K562 (cell line): ENCODE data around the gene PHTF1. TPM values are rescaled to one million over a fixed set of nuclear protein-coding genes. Genes with fewer than 3 reads are reported as not detected.

Source experiments
- CXXC5 ChIP-seq: fragments of 250-450 bp; sonication (Bioruptor Pico); IDR thresholded peaks from 2 replicates; pipeline ENCODE4 v1.8.0; 2022; ENCODE audit warnings: inconsistent platforms, mild to moderate bottlenecking, moderate library complexity
- DMBX1 ChIP-seq: fragments of 250-450 bp; sonication (Bioruptor Pico); IDR thresholded peaks from 2 replicates; pipeline ENCODE4 v1.8.0; 2022; ENCODE audit warnings: inconsistent platforms, mild to moderate bottlenecking, moderate library complexity, borderline replicate concordance
- FOXO4 ChIP-seq: fragments of 450-650 bp; formaldehyde crosslinking; IDR thresholded peaks from 2 replicates; pipeline ENCODE4 v1.4.0; 2020; ENCODE audit warnings: mild to moderate bottlenecking, moderate library complexity
- HSF4 ChIP-seq: fragments of 250-450 bp; sonication (Bioruptor Pico); IDR thresholded peaks from 2 replicates; pipeline ENCODE4 v2.1.2; 2022; ENCODE audit warnings: mild to moderate bottlenecking, moderate library complexity, borderline replicate concordance
- KAT7 ChIP-seq: sonication (generic); formaldehyde crosslinking; IDR thresholded peaks from 2 replicates; pipeline ENCODE4 v1.8.0; 2022; ENCODE audit warnings: missing genetic modification reagents, mild to moderate bottlenecking, borderline replicate concordance
- KLF13 ChIP-seq: fragments of 450-650 bp; IDR thresholded peaks from 2 replicates; pipeline ENCODE4 v1.6.1; 2016; ENCODE audit warnings: missing genetic modification characterization, low read depth, mild to moderate bottlenecking, missing compliant biosample characterization, moderate library complexity, borderline replicate concordance
- MBD1 ChIP-seq: fragments of 250-450 bp; sonication (Bioruptor Pico); IDR thresholded peaks from 2 replicates; pipeline ENCODE4 v1.8.0; 2022; ENCODE audit warnings: inconsistent platforms
- MITF ChIP-seq: IDR thresholded peaks from 2 replicates; pipeline ENCODE4 v1.6.1; 2014; ENCODE audit warnings: antibody characterized with exemption
- NCOA4 ChIP-seq: fragments of 450-650 bp; IDR thresholded peaks from 2 replicates; pipeline ENCODE4 v1.6.1; 2018; ENCODE audit warnings: mild to moderate bottlenecking; ENCODE audit not compliant: partially characterized antibody
- NR1H2 ChIP-seq: sonication (generic); formaldehyde crosslinking; IDR thresholded peaks from 2 replicates; pipeline ENCODE4 v1.4.0; 2020; ENCODE audit warnings: mild to moderate bottlenecking, missing genetic modification reagents
- PRMT5 ChIP-seq: sonication (generic); formaldehyde crosslinking; IDR thresholded peaks from 2 replicates; pipeline ENCODE4 v1.5.0; 2020; ENCODE audit warnings: missing genetic modification reagents
- RBM22 ChIP-seq: fragments of 200-400 bp; formaldehyde crosslinking; IDR thresholded peaks from 2 replicates; pipeline ENCODE4 v1.6.1; 2018; ENCODE audit warnings: low read length, low read depth; ENCODE audit not compliant: poor library complexity, severe bottlenecking
- SAP30 ChIP-seq: fragments of 200-600 bp; sonication (generic); IDR thresholded peaks from 2 replicates; pipeline ENCODE4 v1.6.1; 2012; ENCODE audit warnings: borderline replicate concordance, low read depth, mild to moderate bottlenecking, moderate library complexity, low read length, control low read depth, inconsistent platforms; ENCODE audit not compliant: insufficient read depth, poor library complexity, severe bottlenecking
- ZNF518B ChIP-seq: fragments of 250-450 bp; sonication (Bioruptor Pico); IDR thresholded peaks from 2 replicates; pipeline ENCODE4 v1.5.0; 2021; ENCODE audit warnings: mild to moderate bottlenecking, moderate library complexity
- ZNF589 ChIP-seq: fragments of 200-800 bp; sonication (Bioruptor generic); IDR thresholded peaks from 2 replicates; pipeline ENCODE4 v1.6.1; 2016; ENCODE audit warnings: low read depth, missing genetic modification characterization, missing compliant biosample characterization
- polyA plus RNA-seq, 8 experiments: library from polyadenylated mRNA; depleted of rRNA in 4 of 8; stranded (reverse) in 5 of 8; unstranded in 3 of 8; fragments of >200 nt; fragmentation: Nextera tagmentation in 2 of 8; fragmentation: Illumina TruSeq in 1 of 8; extraction: Ambion mirVana in 2 of 8; extraction: Trizol in 1 of 8; gene quantifications; 2 replicates each; pipeline versions ENCODE4 v1.2.1 to v1.2.3, GENCODE V29; 2011 to 2014; ENCODE audit warnings: inconsistent platforms in 1 of 8, missing spikeins in 1 of 8
- total RNA-seq, 7 experiments: library from RNA; depleted of rRNA in 6 of 7; stranded (reverse); fragments of >200 nt in 6 of 7; fragmentation: Illumina TruSeq in 2 of 7; extraction: Trizol in 2 of 7; gene quantifications; 2 replicates each; pipeline versions ENCODE4 v1.2.1 to v1.2.3, GENCODE V29; 2011 to 2021; ENCODE audit warnings: low replicate concordance in 1 of 7

Gene PHTF1
- total and polyA plus RNA-seq, 9 of the 15 experiments (the other 6 are each of a cell fraction or from before 2014, with no cell fraction given) = 8.4 to 36.2 (median 23.0) TPM

- no peak for TF ChIP-seq ZNF518B
- no peak for TF ChIP-seq MITF
- no peak for TF ChIP-seq RBM22
- TF ChIP-seq NCOA4 = no peak
- TF ChIP-seq SAP30 = no peak
- TF ChIP-seq KAT7 (CRISPR knock-in tag) = no peak
- TF ChIP-seq KLF13 (tag) = no peak
- no peak for TF ChIP-seq HSF4 (CRISPR knock-in tag)
- TF ChIP-seq DMBX1 (CRISPR knock-in tag) = no peak; the same call in 1 of the 2 replicates
- TF ChIP-seq FOXO4 (CRISPR knock-in tag) = no peak
- no peak for TF ChIP-seq PRMT5 (CRISPR knock-in tag)
- peak; percentile 66 for TF ChIP-seq CXXC5
- TF ChIP-seq NR1H2 (CRISPR knock-in tag) = no peak
- no peak for TF ChIP-seq ZNF589 (CRISPR knock-in tag)
- TF ChIP-seq MBD1 = no peak
Observed at GRCh38 chr1:113677250-113678158, 81.8 kb downstream of the PHTF1 start (continued).
